H9 (cell line): ENCODE measurements around the gene NOS3. TPM values are rescaled to one million over a fixed set of nuclear protein-coding genes. Genes with fewer than 3 reads are reported as not detected.

Experiments used
- DNase-seq: peaks from one replicate; pipeline ENCODE4 v3.0.0-alpha.2; 2017
- H2AFZ ChIP-seq: one replicate; pipeline ENCODE4 v1.6.1; 2013; ENCODE audit warnings: mild to moderate bottlenecking, low read length, control low read depth, moderate library complexity
- H2AK5ac ChIP-seq: 2 replicates; pipeline ENCODE4 v1.6.1; 2013; ENCODE audit warnings: low read length, control low read depth, mixed read lengths; ENCODE audit not compliant: insufficient read length
- H2BK120ac ChIP-seq: one replicate; pipeline ENCODE4 v1.6.1; 2013; ENCODE audit warnings: low read depth, mild to moderate bottlenecking, low read length, control low read depth, inconsistent platforms; ENCODE audit not compliant: poor library complexity, severe bottlenecking
- H2BK12ac ChIP-seq: 2 replicates; pipeline ENCODE4 v1.6.1; 2013; ENCODE audit warnings: low read length, control low read depth, mixed read lengths, low read depth; ENCODE audit not compliant: insufficient read length
- H2BK15ac ChIP-seq: 2 replicates; pipeline ENCODE4 v1.6.1; 2013; ENCODE audit warnings: low read depth, low read length, control low read depth
- H2BK20ac ChIP-seq: one replicate; pipeline ENCODE4 v1.6.1; 2013; ENCODE audit warnings: low read depth, mild to moderate bottlenecking, low read length, control low read depth, inconsistent platforms; ENCODE audit not compliant: poor library complexity, severe bottlenecking
- H2BK5ac ChIP-seq: 2 replicates; pipeline ENCODE4 v1.6.1; 2013; ENCODE audit warnings: low read length, control low read depth, mixed read lengths; ENCODE audit not compliant: insufficient read length
- H3K14ac ChIP-seq: 2 replicates; pipeline ENCODE4 v1.6.1; 2013; ENCODE audit warnings: low read length, control low read depth; ENCODE audit not compliant: insufficient read depth
- H3K18ac ChIP-seq: 2 replicates; pipeline ENCODE4 v1.6.1; 2013; ENCODE audit warnings: low read depth, mild to moderate bottlenecking, mixed read lengths, low read length, control low read depth; ENCODE audit not compliant: insufficient read length
- H3K23ac ChIP-seq: 2 replicates; pipeline ENCODE4 v1.6.1; 2013; ENCODE audit warnings: low read length, control low read depth, mixed read lengths, low read depth; ENCODE audit not compliant: insufficient read length
- H3K23me2 ChIP-seq: 2 replicates; pipeline ENCODE4 v1.6.1; 2013; ENCODE audit warnings: low read depth, mild to moderate bottlenecking, mixed read lengths, low read length, control low read depth; ENCODE audit not compliant: insufficient read length, poor library complexity, severe bottlenecking
- H3K27ac ChIP-seq: 2 replicates; pipeline ENCODE4 v1.5.1; 2013; ENCODE audit warnings: low read length, control low read depth, mixed read lengths, low read depth; ENCODE audit not compliant: insufficient read length
- H3K27me3 ChIP-seq: 2 replicates; pipeline ENCODE4 v1.6.1; 2013; ENCODE audit warnings: low read length, control low read depth, inconsistent platforms; ENCODE audit not compliant: insufficient read depth
- H3K4ac ChIP-seq: 2 replicates; pipeline ENCODE4 v1.6.1; 2013; ENCODE audit warnings: low read depth, mild to moderate bottlenecking, control low read depth, inconsistent platforms, low read length, moderate library complexity
- H3K4me1 ChIP-seq: 2 replicates; pipeline ENCODE4 v1.6.1; 2013; ENCODE audit warnings: low read length, control low read depth, inconsistent platforms; ENCODE audit not compliant: insufficient read depth
- H3K4me2 ChIP-seq: 2 replicates; pipeline ENCODE4 v1.6.1; 2013; ENCODE audit warnings: low read length, control low read depth, mixed read lengths; ENCODE audit not compliant: insufficient read length, insufficient read depth
- H3K56ac ChIP-seq: 2 replicates; pipeline ENCODE4 v1.6.1; 2013; ENCODE audit warnings: low read depth, mild to moderate bottlenecking, mixed read lengths, low read length, control low read depth; ENCODE audit not compliant: insufficient read length
- H3K79me1 ChIP-seq: 2 replicates; pipeline ENCODE4 v1.6.1; 2013; ENCODE audit warnings: low read depth, mild to moderate bottlenecking, moderate library complexity, low read length, control low read depth, inconsistent platforms; ENCODE audit not compliant: insufficient read depth, poor library complexity, severe bottlenecking
- H3K79me2 ChIP-seq: 2 replicates; pipeline ENCODE4 v1.6.1; 2013; ENCODE audit warnings: low read length, control low read depth, inconsistent platforms; ENCODE audit not compliant: insufficient read depth
- H3K9ac ChIP-seq: 2 replicates; pipeline ENCODE4 v1.6.1; 2013; ENCODE audit warnings: low read length, control low read depth, mixed read lengths; ENCODE audit not compliant: insufficient read length; ENCODE audit errors: extremely low read depth
- H3K9me3 ChIP-seq: one replicate; pipeline ENCODE4 v1.6.1; 2013; ENCODE audit warnings: low read depth, low read length, inconsistent platforms; ENCODE audit not compliant: control insufficient read depth
- H3T11ph ChIP-seq: one replicate; pipeline ENCODE4 v1.6.1; 2013; ENCODE audit warnings: mild to moderate bottlenecking, low read length, control low read depth, inconsistent platforms
- H4K20me1 ChIP-seq: one replicate; pipeline ENCODE4 v1.6.1; 2013; ENCODE audit not compliant: control insufficient read depth, insufficient read length, insufficient read depth
- H4K5ac ChIP-seq: 2 replicates; pipeline ENCODE4 v1.6.1; 2013; ENCODE audit warnings: low read depth, mild to moderate bottlenecking, mixed read lengths, low read length, control low read depth; ENCODE audit not compliant: insufficient read length
- H4K8ac ChIP-seq: replicated peaks from 2 replicates; pipeline ENCODE4 v1.6.1; 2013; ENCODE audit warnings: low read length, control low read depth, mixed read lengths, low read depth; ENCODE audit not compliant: insufficient read length
- H4K91ac ChIP-seq: 2 replicates; pipeline ENCODE4 v1.6.1; 2013; ENCODE audit warnings: low read depth, mild to moderate bottlenecking, moderate library complexity, mixed read lengths, low read length, control low read depth; ENCODE audit not compliant: insufficient read length
- H3K27ac Mint-ChIP-seq, 3 experiments: 2 replicates in 2 of 3; 3 replicates in 1 of 3; pipeline ENCODE4 v1.8.0; 2020 to 2021; ENCODE audit warnings: mixed read lengths in 3 of 3, mild to moderate bottlenecking in 1 of 3, moderate library complexity in 1 of 3
- H3K27me3 Mint-ChIP-seq: 2 replicates; pipeline ENCODE4 v1.8.0; 2021; ENCODE audit warnings: low read depth, mild to moderate bottlenecking, moderate library complexity, mixed read lengths
- H3K36me3 Mint-ChIP-seq, 3 experiments: 2 replicates in 2 of 3; 3 replicates in 1 of 3; pipeline ENCODE4 v1.8.0; 2020 to 2021; ENCODE audit warnings: low read depth in 3 of 3, mixed read lengths in 3 of 3; ENCODE audit not compliant: insufficient read depth in 1 of 3
- H3K4me1 Mint-ChIP-seq, 2 experiments: 2 replicates each; pipeline ENCODE4 v1.8.0; 2020; ENCODE audit warnings: mixed read lengths in 2 of 2
- H3K4me3 Mint-ChIP-seq, 2 experiments: 2 replicates in 1 of 2; 3 replicates in 1 of 2; pipeline ENCODE4 v1.8.0; 2020 to 2021; ENCODE audit warnings: mild to moderate bottlenecking in 2 of 2, mixed read lengths in 2 of 2, moderate library complexity in 1 of 2
- H3K9me3 Mint-ChIP-seq, 2 experiments: 2 replicates in 1 of 2; 3 replicates in 1 of 2; pipeline ENCODE4 v1.8.0; 2020; ENCODE audit warnings: mild to moderate bottlenecking in 2 of 2, mixed read lengths in 2 of 2, moderate library complexity in 1 of 2
- WGBS: extraction: QIAGEN DNeasy Blood & Tissue Kit; methylation state at CpG from one replicate; pipeline ENCODE4 v1.1.7; 2013; ENCODE audit warnings: missing lambda C conversion rate, low lambda C conversion rate, mixed read lengths; ENCODE audit not compliant: insufficient read length; ENCODE audit errors: extremely low coverage; 5-methylcytosine and 5-hydroxymethylcytosine counted together
- total RNA-seq: library from RNA; stranded (reverse); gene quantifications from 2 replicates; pipeline ENCODE4 v1.2.1, GENCODE V29; 2021
- TF ChIP-seq, protein P1 (sequence below): fragments of 200-600 bp; sonication (generic); conservative IDR thresholded peaks from 3 replicates; pipeline ENCODE4 v1.8.0; 2021; ENCODE audit warnings: antibody characterized with exemption, mild to moderate bottlenecking

The NOS3 gene
- total RNA-seq, 1 experiment from 2014 or later = 4.5 TPM

DNA sequence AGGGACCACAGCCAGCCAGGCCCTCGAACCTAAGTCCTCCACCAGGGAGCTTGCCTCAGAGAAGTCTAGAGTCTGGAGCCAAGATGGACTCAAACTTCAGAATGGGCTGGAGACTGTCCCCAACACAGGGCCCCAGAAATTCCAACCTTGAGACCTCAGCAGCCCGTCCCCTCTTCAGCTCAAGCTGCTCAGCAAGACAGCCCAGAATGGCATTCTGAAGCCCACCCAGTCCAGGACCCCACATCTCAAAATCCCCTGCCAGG lies 28.6 kb upstream of the NOS3 start:
- H3K9me3 ChIP-seq = no peaks in the 10 kb centered on the region
- no peaks in the 10 kb centered on the region for H3K23me2 ChIP-seq
- Mint-ChIP-seq H3K27ac (peak overlapping the region in 1 of 3 experiments; percentile 32; a peak in 1 of 7 replicates), H3K36me3 (no peaks in the 10 kb centered on the region), H3K4me3 (no peak overlapping the region; a peak in 1 of 5 replicates), H3K27me3 (no peaks in the 10 kb centered on the region; the same call in 1 of the 2 replicates), H3K9me3 (no peaks in the 10 kb centered on the region), H3K4me1 (peaks cover 16 to 22% of the 10 kb centered on the region in 2 experiments)
- no peaks in the 10 kb centered on the region for H3K4me1 ChIP-seq
- H3T11ph ChIP-seq = no peak overlapping the region
- H2BK120ac ChIP-seq = no peak overlapping the region
- no peak overlapping the region for H3K4ac ChIP-seq
- no CpG with 5 or more reads among the region's 2 CpGs for WGBS
- H3K79me2 ChIP-seq = no peaks in the 10 kb centered on the region
- no peaks in the 10 kb centered on the region for H4K20me1 ChIP-seq
- H3K27me3 ChIP-seq = no peaks in the 10 kb centered on the region
- no peak overlapping the region for H2AK5ac ChIP-seq
- no peak overlapping the region for H3K27ac ChIP-seq
- H3K23ac ChIP-seq = no peak overlapping the region
- H3K9ac ChIP-seq = no peak overlapping the region
- H2AFZ ChIP-seq = no peak overlapping the region
- H3K4me2 ChIP-seq = no peak overlapping the region
- H3K79me1 ChIP-seq = no peaks in the 10 kb centered on the region
- no peak overlapping the region for H4K8ac ChIP-seq
- H4K91ac ChIP-seq = no peak overlapping the region
- no peak overlapping the region for H3K18ac ChIP-seq
- DNase-seq = no peak
- H3K14ac ChIP-seq = no peak overlapping the region; the same call in 1 of the 2 replicates
- H2BK12ac ChIP-seq = no peak overlapping the region
- no peak overlapping the region for H2BK15ac ChIP-seq
- no peak overlapping the region for H2BK5ac ChIP-seq
- H3K56ac ChIP-seq = no peak overlapping the region
- TF ChIP-seq, protein P1, sequence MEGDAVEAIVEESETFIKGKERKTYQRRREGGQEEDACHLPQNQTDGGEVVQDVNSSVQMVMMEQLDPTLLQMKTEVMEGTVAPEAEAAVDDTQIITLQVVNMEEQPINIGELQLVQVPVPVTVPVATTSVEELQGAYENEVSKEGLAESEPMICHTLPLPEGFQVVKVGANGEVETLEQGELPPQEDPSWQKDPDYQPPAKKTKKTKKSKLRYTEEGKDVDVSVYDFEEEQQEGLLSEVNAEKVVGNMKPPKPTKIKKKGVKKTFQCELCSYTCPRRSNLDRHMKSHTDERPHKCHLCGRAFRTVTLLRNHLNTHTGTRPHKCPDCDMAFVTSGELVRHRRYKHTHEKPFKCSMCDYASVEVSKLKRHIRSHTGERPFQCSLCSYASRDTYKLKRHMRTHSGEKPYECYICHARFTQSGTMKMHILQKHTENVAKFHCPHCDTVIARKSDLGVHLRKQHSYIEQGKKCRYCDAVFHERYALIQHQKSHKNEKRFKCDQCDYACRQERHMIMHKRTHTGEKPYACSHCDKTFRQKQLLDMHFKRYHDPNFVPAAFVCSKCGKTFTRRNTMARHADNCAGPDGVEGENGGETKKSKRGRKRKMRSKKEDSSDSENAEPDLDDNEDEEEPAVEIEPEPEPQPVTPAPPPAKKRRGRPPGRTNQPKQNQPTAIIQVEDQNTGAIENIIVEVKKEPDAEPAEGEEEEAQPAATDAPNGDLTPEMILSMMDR = no peak
- no peak overlapping the region for H4K5ac ChIP-seq
- no peak overlapping the region for H2BK20ac ChIP-seq
